GM19238 (cell line): ENCODE measurements around the gene CPNE7.
"Not testable (repeated sequence)": the region's sequence is repeated elsewhere in the genome, so short reads cannot be mapped to it uniquely, and the experiment has no call there.

Experiments
- DNase-seq: peaks from one replicate; pipeline ENCODE4 v3.0.0; 2011; ENCODE audit warnings: low spot score; ENCODE audit not compliant: insufficient read length

The CPNE7 gene

GRCh38 chr16:89565506-89566372, 9.8 kb upstream of the CPNE7 start:
- no peak for DNase-seq

- DNase-seq: no peak
Measured at GRCh38 chr16:89567656-89568594, 7.6 kb upstream of the CPNE7 start.

GRCh38 chr16:89569506-89570341, 5.8 kb upstream of the CPNE7 start:
- no peak for DNase-seq

GRCh38 chr16:89570342-89570923, 5.1 kb upstream of the CPNE7 start:
- DNase-seq: no peak

GRCh38 chr16:89570983-89571598, 4.5 kb upstream of the CPNE7 start:
- DNase-seq: not testable (repeated sequence)

GRCh38 chr16:89571636-89572035, 3.9 kb upstream of the CPNE7 start:
- DNase-seq: no peak

GRCh38 chr16:89572073-89572484, 3.5 kb upstream of the CPNE7 start:
- DNase-seq: no peak

GRCh38 chr16:89572485-89573205, 2.9 kb upstream of the CPNE7 start:
- DNase-seq: no peak

- no peak for DNase-seq
Measured at GRCh38 chr16:89573826-89574680, 1.5 kb upstream of the CPNE7 start.

GRCh38 chr16:89574681-89575246, 794 bp upstream of the CPNE7 start:
- DNase-seq: peak; percentile 87

- no peak for DNase-seq
Measured at GRCh38 chr16:89576153-89577054, 846 bp downstream of the CPNE7 start.

GRCh38 chr16:89577055-89577759, 1.6 kb downstream of the CPNE7 start:
- DNase-seq: no peak

GRCh38 chr16:89579351-89579750, 3.8 kb downstream of the CPNE7 start:
- DNase-seq: no peak

GRCh38 chr16:89581045-89581695, 5.6 kb downstream of the CPNE7 start:
- no peak for DNase-seq

- DNase-seq: no peak
Measured at GRCh38 chr16:89581861-89582563, 6.5 kb downstream of the CPNE7 start.
